Left lung (tissue), 10 donors: ENCODE results near the gene TGFB1I1. TPM values are rescaled to one million over a fixed set of nuclear protein-coding genes. Genes with fewer than 3 reads are reported as not detected.
A peak's percentile ranks its signal among the peaks of the same experiment; 100 is the strongest.

Experiments used
- ATAC-seq: fragments of 200-7000 bp; cut with Tn5 transposase; one replicate; pipeline ENCODE4 v1.9.1; 2020; ENCODE audit warnings: moderate library complexity
- DNase-seq, 4 donors: peaks; one replicate each; pipeline ENCODE4 v3.0.0-alpha.2; 2013 to 2020
- H3K27ac ChIP-seq, 2 donors: fragments of 200-600 bp; sonication (generic) in 1 of 2; one replicate each; pipeline versions ENCODE4 v1.5.0 to v1.8.0; 2020 to 2021
- H3K27me3 ChIP-seq, 2 donors: fragments of 200-600 bp; sonication (generic) in 1 of 2; one replicate each; pipeline versions ENCODE4 v1.5.0 to v1.8.0; 2020 to 2021
- H3K36me3 ChIP-seq, 2 donors: fragments of 200-600 bp; sonication (generic) in 1 of 2; one replicate each; pipeline versions ENCODE4 v1.5.0 to v1.8.0; 2020 to 2021
- H3K4me1 ChIP-seq, 2 donors: fragments of 200-600 bp; one replicate each; pipeline ENCODE4 v1.8.0; 2021
- H3K4me3 ChIP-seq, 2 donors: fragments of 200-600 bp; sonication (generic) in 1 of 2; one replicate each; pipeline versions ENCODE4 v1.5.0 to v1.8.0; 2020 to 2021; ENCODE audit warnings: mild to moderate bottlenecking in 1 of 2
- H3K9me3 ChIP-seq, 2 donors: fragments of 200-600 bp; sonication (generic) in 1 of 2; one replicate each; pipeline versions ENCODE4 v1.5.0 to v1.8.0; 2020 to 2021
- CTCF ChIP-seq, 2 donors: fragments of 200-600 bp; sonication (generic) in 1 of 2; IDR thresholded peaks; one replicate each; pipeline versions ENCODE4 v1.5.0 to v1.8.0; 2021; ENCODE audit warnings: antibody characterized with exemption in 2 of 2
- intact Hi-C, 2 donors: fragments of 100-400 bp; cut with DNase I; formaldehyde crosslinking; loops; one replicate each; pipeline versions ENCODE4 v1.11.2 to v1.14.2; 2022
- polyA plus RNA-seq, 6 donors: library from polyadenylated mRNA; unstranded; fragments of 120-200 nt; gene quantifications; one replicate each; pipeline ENCODE4 v1.2.1, GENCODE V29; 2013; ENCODE audit not compliant: insufficient read length in 6 of 6
- total RNA-seq, 2 donors: library from RNA; stranded (reverse); fragmentation: NEBNext Ultra II Directional; extraction: Animal tissue kit (Norgen Biotek cat#: 25700); gene quantifications; one replicate each; pipeline ENCODE4 v1.2.1, GENCODE V29; 2021
- donor health status: DM: no; HTN: yes; CAD: no.
- donor health status: DM: no; HTN: no; CAD: no.

The TGFB1I1 gene
- total and polyA plus RNA-seq, 8 donors, result 49.3 to 85.3 (median 66.8) TPM

DNA sequence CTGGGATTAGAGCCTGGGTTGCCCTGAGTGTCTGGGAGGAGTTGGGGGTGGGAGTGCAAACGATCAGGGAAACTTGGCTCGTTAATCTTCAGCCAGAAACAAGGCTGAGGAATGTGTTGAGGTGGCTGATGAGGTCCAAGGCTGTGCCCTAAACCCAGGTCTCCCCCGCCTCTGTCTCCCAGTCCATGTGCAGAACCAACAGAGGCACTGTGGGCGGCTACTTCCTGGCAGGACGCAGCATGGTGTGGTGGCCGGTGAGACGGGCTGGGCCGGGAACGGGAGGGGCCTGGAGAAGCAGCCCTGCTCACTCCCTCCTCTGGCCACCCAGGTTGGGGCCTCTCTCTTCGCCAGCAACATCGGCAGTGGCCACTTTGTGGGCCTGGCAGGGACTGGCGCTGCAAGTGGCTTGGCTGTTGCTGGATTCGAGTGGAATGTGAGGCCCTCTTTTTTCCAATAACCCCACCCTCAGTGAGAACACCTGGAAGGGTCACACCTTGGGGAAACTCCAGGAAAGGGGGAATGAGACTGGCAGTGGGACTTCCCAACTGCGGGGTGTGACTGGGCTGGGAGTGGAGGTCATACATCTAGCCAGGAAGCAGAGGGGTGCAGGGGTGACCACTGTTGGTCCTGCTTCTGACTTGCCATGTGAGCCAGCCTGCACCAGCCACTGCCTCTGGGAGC lies 12.7 kb downstream of the TGFB1I1 start:
- ATAC-seq (peak; percentile 75), DNase-seq (peak in 2 of 4 donors; percentile 86 to 90)
- H3K36me3 ChIP-seq, result no peaks in the 10 kb centered on the region
- no peak overlapping the region for H3K27ac ChIP-seq
- H3K9me3 ChIP-seq, result no peaks in the 10 kb centered on the region
- H3K4me1 ChIP-seq, result peaks cover 7 to 39% of the 10 kb centered on the region in 2 donors
- no peak for TF ChIP-seq CTCF (IDR thresholded peaks at IDR 0.05)
- intact Hi-C loops, result no loop called here
- no peak overlapping the region for H3K4me3 ChIP-seq
- H3K27me3 ChIP-seq, result peaks cover 0 to 19% of the 10 kb centered on the region in 2 donors

DNA sequence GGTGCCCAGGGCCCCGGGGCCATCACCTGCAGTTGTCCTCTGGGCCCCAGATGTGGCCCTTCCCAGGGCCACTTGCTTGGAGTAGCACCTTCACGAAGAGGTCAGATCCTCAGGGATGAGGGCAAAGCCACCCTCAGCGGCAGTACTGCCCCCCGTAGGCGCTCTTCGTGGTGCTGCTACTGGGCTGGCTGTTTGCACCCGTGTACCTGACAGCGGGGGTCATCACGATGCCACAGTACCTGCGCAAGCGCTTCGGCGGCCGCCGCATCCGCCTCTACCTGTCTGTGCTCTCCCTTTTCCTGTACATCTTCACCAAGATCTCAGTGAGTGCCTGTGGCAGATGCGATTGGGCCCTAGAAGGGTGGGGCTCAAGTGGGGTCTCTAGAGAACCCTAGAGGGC lies 13.6 kb downstream of the TGFB1I1 start:
- ATAC-seq, result no peak
- peaks cover 0 to 19% of the 10 kb centered on the region in 2 donors for H3K27me3 ChIP-seq
- H3K27ac ChIP-seq, result no peak overlapping the region
- H3K36me3 ChIP-seq, result peaks cover 0 to 7% of the 10 kb centered on the region in 2 donors
- peaks cover 7 to 30% of the 10 kb centered on the region in 2 donors for H3K4me1 ChIP-seq
- peak in 1 of 4 donors; percentile 68 for DNase-seq
- no peaks in the 10 kb centered on the region for H3K9me3 ChIP-seq
- H3K4me3 ChIP-seq, result no peak overlapping the region
- intact Hi-C loops, result no loop called here
- no peak for TF ChIP-seq CTCF (IDR thresholded peaks at IDR 0.05)

DNA sequence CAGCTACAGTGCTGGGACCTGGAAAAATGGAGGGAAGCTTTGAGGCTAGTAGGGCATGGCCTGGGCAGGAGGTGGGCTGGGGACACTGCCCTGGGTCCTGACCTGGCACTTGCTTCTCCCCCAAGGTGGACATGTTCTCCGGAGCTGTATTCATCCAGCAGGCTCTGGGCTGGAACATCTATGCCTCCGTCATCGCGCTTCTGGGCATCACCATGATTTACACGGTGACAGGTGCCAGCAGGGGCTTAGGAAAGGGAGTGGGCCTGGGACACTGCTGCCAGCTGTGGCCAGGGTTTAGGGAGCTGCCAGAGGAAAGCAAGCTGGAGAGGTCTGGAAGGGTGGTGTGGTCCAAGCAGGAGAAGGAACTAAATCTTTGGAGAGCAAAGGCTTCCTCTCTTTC lies 14.1 kb downstream of the TGFB1I1 start:
- peak overlapping the region in 1 of 2 donors; percentile 51 for H3K4me3 ChIP-seq
- peaks cover 0 to 19% of the 10 kb centered on the region in 2 donors for H3K27me3 ChIP-seq
- DNase-seq (peak in 1 of 4 donors; percentile 28), ATAC-seq (no peak)
- no peaks in the 10 kb centered on the region for H3K9me3 ChIP-seq
- H3K27ac ChIP-seq, result no peak overlapping the region
- TF ChIP-seq CTCF (IDR thresholded peaks at IDR 0.05), result no peak
- H3K4me1 ChIP-seq, result peaks cover 7 to 25% of the 10 kb centered on the region in 2 donors
- intact Hi-C loops, result no loop called here
- peaks cover 0 to 10% of the 10 kb centered on the region in 2 donors for H3K36me3 ChIP-seq

DNA sequence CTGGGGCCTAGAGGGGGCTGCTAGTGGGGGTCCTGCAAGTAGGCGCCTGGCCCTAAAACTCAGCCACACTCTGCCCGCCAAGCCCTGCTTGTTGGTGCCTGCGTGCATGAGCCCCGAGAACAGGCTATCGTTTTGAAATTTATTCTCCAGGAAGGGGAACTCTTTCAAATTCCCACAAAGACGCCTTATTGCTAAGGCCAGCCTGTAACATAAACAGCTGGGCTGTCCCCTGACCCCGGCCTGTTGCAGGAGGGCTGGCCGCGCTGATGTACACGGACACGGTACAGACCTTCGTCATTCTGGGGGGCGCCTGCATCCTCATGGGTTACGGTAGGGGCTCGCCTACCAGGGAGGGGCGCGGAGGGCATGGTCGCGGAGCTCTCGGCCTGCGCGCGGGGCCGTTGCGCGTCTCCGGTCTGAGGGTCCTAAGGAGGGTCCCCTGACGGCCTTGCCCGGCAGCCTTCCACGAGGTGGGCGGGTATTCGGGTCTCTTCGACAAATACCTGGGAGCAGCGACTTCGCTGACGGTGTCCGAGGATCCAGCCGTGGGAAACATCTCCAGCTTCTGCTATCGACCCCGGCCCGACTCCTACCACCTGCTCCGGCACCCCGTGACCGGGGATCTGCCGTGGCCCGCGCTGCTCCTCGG lies 15.2 kb downstream of the TGFB1I1 start:
- TF ChIP-seq CTCF (IDR thresholded peaks at IDR 0.05), result no peak
- no peaks in the 10 kb centered on the region for H3K9me3 ChIP-seq
- intact Hi-C loops, result no loop called here
- peak overlapping the region; percentile 16 to 41 for H3K27ac ChIP-seq
- peaks cover 0 to 19% of the 10 kb centered on the region in 2 donors for H3K27me3 ChIP-seq
- peaks cover 7 to 25% of the 10 kb centered on the region in 2 donors for H3K4me1 ChIP-seq
- peak in 1 of 4 donors; percentile 76 for DNase-seq
- H3K36me3 ChIP-seq, result peaks cover 0 to 22% of the 10 kb centered on the region in 2 donors
- H3K4me3 ChIP-seq, result peak overlapping the region; percentile 46 to 51
- ATAC-seq, result peak; percentile 1
